ENCODE data around the gene DHFR.
"Not testable (repeated sequence)": the region's sequence is repeated elsewhere in the genome, so short reads cannot be mapped to it uniquely, and the experiment has no call there.

The DHFR gene

DNA sequence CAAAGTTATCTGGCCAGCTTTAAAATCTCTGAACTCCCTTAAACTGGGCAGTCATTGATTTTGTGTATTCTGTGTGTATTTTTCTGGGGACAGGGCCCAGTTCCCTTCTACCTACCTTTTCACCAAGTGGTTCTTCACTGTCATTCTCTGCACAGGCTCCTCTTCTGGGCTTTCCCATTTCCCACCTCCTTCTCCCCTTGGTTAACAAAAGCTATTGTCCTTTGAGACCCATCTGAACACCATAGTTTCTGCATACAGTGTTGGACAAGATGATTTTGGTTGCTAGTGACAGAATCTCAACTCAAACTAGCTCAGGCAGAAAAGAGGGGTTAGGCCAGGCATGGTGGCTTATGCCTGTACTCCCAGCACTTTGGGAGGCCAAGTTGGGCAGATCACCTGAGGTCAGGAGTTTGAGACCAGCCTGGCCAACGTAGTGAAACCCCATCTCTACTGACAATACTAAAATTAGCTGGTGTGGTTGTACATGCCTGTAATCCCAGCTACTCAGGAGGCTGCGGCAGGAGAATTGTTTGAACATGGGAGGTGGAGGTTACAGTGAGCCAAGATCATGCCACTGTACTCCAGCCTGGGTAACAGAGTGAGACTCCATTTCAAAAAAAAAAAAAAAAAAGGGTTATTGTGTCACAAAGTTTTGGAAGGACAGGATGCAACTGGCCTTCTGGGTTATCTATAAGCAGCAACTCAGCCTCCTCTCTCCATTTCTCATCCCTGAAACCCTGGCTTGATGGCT, 53.7 kb downstream of the DHFR start:
- in situ Hi-C loops (cut with HindIII; ENCODE audit: low sequenced_read_pairs) = no loop called here

- in situ Hi-C loops (cut with HindIII; ENCODE audit: low sequenced_read_pairs) = no loop called here
Measured at GRCh38 chr5:80597500-80597899, 57.3 kb downstream of the DHFR start.

DNA sequence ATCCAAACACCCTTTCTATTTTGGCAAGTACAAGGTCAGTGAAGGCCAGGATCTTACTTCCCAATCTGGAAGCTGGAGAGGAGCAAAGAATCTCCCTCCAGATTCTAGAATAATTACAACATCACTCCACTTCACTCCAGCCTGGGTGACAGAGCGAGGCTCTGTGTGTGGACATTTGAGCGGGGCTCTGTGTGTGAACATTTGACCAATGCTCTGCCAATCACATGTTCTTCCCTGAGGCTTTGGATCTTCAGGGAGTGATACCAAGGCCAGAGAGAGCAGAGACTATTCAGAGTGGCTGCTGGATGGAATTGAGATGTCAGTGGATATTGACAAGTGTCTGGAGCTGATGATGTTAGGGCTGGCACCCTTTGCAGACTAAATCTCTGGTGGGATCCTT, 60.0 kb downstream of the DHFR start:
- in situ Hi-C loops (cut with HindIII; ENCODE audit: low sequenced_read_pairs) = no loop called here

DNA sequence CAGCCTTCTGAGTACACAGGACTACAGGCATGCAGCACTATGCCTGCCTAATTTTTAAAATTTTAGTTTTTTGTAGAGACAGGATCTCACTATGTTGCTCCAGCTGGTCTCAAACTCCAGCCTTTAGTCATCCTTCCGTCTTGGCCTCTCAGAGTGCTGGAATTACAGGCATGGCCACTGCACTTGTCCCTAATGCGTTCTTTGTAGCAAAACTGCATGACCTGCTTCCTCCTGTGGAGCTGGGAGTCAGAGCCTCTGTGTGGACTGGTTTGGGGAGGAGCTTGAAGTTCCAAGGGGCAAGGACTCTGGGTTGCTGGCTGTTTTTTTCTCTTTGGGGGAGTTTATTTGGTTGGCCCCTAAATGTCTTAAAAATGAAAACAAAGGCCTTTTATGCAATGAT, 62.0 kb downstream of the DHFR start:
- in situ Hi-C loops (cut with HindIII; ENCODE audit: low sequenced_read_pairs) = no loop called here

DNA sequence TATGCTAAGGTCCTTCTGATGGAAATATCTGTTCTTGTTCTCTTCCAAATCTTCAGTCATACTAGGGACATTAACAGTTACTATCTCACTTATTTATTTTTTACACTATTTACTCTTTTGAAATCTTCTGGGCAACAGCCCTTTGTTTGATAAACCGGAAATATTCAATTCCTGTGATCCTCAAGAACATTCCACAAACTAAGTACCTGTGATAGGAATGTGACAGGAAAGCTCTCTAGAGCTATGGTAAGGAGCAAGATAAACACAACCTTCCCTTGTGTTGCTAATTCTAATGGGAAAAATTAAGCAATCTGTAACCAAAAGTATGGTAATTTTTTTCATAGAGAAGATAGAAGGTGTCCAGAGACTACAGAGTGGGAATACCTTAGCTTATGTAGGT, 62.7 kb downstream of the DHFR start:
- in situ Hi-C loops (cut with HindIII; ENCODE audit: low sequenced_read_pairs) = no loop called here

DNA sequence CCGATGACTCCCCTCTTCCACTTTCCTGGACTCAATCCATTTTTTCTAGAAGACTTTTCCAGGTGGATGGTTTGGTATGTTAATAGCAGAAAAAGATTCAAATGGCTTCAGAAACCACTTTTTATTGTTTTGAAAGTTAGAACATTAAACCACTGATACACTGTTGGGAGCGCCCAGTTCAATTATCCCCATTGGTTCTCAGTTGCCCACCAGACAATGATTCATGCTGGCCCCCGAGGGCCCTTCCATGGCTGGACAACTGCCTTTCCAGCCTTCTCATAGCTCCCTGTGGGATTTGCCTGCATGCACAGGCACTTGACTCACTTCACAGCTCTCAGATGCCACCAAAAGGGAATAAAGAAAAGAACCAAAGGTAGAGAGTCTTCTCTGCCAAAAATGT, 63.4 kb downstream of the DHFR start:
- in situ Hi-C loops (cut with HindIII; ENCODE audit: low sequenced_read_pairs) = no loop called here

DNA sequence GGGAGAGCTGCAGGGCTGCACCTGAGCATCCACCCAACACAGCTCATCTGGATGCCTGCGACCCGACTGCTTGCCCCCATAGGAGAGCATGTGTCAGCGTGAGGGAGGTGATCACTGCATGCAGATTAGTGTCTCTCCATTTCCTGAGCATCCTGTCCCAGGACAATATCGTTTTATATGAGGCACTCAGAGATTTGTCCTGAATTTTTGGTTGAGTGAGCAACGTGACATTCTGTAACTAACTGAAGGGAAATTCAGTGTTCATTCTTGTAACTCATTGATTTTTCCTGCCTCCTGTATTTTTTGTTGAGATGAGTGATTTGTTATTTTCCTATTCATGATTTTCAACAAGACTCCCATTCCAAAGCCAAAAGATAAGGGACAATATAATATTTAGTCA, 64.0 kb downstream of the DHFR start:
- in situ Hi-C loops (cut with HindIII; ENCODE audit: low sequenced_read_pairs) = no loop called here

DNA sequence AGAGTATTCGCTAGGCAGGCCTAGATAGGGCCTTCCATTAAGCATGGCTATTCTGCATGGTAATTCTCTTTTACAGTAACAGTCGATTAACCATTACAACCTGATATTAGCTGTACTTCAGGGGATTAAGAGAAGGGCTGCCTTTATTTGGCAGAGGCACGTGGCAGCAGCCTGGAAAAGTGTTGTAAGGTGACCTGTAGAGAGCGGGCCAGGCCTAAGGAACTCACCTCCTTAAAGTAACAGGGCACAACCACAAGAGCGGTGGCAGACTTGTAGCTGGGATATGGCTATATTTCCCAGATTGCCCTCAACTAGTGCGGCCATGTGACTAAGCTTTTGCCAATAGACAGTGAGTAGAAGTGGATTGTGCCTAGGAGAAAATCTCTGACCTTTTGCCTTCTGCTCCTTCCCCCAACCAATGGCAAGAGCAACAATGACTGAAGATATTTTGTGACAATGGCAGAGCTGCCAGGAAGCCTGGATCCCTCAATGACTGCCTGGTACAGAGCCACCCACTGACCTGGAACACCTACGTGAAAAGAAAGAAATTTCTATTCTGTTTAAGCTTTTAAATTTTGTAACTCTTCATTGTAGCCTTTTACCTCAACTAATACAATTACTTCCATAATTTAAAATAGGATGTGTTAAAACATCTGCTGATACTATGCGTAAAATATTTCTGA, 65.8 kb downstream of the DHFR start:
- in situ Hi-C loops (cut with HindIII; ENCODE audit: low sequenced_read_pairs) = no loop called here

- in situ Hi-C loops (cut with HindIII; ENCODE audit: low sequenced_read_pairs) = no loop called here
Measured at GRCh38 chr5:80584770-80585169, 70.0 kb downstream of the DHFR start.

DNA sequence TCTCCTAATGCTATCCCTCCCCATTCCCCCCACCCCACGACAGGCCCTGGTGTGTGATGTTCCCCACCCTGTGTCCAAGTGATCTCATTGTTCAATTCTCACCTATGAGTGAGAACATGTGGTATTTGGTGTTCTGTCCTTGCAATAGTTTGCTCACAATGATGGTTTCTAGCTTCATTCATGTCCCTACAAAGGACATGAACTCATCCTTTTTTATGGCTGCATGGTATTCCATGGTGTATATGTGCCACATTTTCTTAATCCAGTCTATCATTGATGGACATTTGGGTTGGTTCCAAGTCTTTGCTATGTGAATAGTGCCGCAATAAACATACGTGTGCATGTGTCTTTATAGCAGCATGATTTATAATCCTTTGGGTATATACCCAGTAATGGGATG, 74.5 kb downstream of the DHFR start:
- in situ Hi-C loops (cut with HindIII; ENCODE audit: low sequenced_read_pairs) = not testable (repeated sequence)

- in situ Hi-C loops (cut with HindIII; ENCODE audit: low sequenced_read_pairs) = no loop called here
Measured at GRCh38 chr5:80579050-80579449, 75.7 kb downstream of the DHFR start.

DNA sequence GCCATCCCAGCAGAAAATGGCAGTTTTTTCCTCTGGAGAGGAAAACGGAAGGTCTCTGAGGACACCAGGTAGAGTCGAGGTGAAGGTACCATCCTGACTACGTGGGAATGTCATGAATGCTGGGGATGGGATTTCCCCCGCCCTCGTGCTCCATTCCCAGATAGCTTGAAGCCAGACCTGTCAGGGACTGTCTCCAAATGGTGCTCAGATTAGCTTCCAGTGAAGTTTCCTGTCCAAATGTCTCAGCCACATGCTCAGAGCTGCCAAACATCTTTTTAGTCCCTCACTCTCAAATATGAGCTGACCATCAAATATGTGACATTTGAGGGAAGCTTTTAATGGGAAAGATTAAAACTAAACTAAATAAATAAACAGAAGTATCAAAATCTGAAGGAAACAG, 77.1 kb downstream of the DHFR start:
- in situ Hi-C loops (cut with HindIII; ENCODE audit: low sequenced_read_pairs) = no loop called here

DNA sequence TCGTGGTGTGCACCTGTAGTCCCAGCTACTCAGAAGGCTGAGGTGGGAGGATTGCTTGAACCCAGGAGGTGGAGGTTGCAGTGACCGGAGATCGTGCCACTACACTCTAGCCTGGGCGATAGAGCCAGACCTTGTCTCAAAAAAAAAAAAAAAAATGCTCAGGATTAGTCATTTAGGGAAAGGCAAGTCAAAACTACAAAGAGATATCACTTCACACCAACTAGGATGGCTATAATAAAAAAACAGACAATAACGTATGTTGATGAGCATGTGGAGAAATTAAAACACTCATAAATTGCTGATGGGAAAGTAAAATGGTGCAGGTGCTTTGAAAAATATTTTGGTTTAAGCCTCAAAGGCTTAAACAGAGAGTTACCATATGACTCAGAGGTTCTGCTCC, 78.4 kb downstream of the DHFR start:
- in situ Hi-C loops (cut with HindIII; ENCODE audit: low sequenced_read_pairs) = no loop called here

Data from endothelial cell of hepatic sinusoid (primary cell).